PC-3 (cell line): Measurements from ENCODE around the gene GBX1. TPM values are rescaled to one million over a fixed set of nuclear protein-coding genes. Genes with fewer than 3 reads are reported as not detected.

Source experiments
- ATAC-seq: fragments of 200-7000 bp; cut with Tn5 transposase; 2 replicates; pipeline ENCODE4 v1.9.1; 2020; ENCODE audit warnings: mild to moderate bottlenecking, moderate library complexity
- BruUV-seq: library from RNA; stranded (reverse); fragments of 400-500 nt; replicated peaks from 2 replicates; lab custom pipeline; 2021; lab: Mats Ljungman, UMichigan
- CTCF ChIA-PET: fragments of 300-600 bp; sonication (Branson Sonifier 250); formaldehyde crosslinking; loops from one replicate; lab custom pipeline; 2022; ENCODE audit warnings: antibody characterized with exemption; lab: Charles Lee
- POLR2A ChIA-PET: fragments of 300-600 bp; sonication (Branson Sonifier 250); formaldehyde crosslinking; loops from one replicate; lab custom pipeline; 2022; ENCODE audit warnings: antibody characterized with exemption; ENCODE audit not compliant: unreplicated experiment; lab: Charles Lee
- DNase-seq: peaks from one replicate; pipeline ENCODE4 v3.0.0-alpha.2; 2015
- H2AFZ ChIP-seq: fragments of 300-600 bp; sonication (generic); 2 replicates; pipeline ENCODE4 v1.6.0; 2016; ENCODE audit warnings: antibody characterized with exemption, low read length
- H3F3A ChIP-seq: fragments of 300-600 bp; sonication (generic); one replicate; pipeline ENCODE4 v1.6.0; 2017; ENCODE audit warnings: antibody characterized with exemption, low read length, control low read depth, mild to moderate bottlenecking; ENCODE audit not compliant: unreplicated experiment
- H3K27ac ChIP-seq: fragments of 300-600 bp; sonication (generic); 2 replicates; pipeline ENCODE4 v1.5.1; 2016; ENCODE audit warnings: mild to moderate bottlenecking, low read length
- H3K27me3 ChIP-seq: fragments of 300-600 bp; sonication (generic); 2 replicates; pipeline ENCODE4 v1.6.1; 2016; ENCODE audit warnings: low read length, mixed read lengths
- H3K36me3 ChIP-seq: fragments of 300-600 bp; sonication (generic); 2 replicates; pipeline ENCODE4 v1.6.1; 2016; ENCODE audit warnings: low read depth, mixed run types, low read length, mixed read lengths
- H3K4me1 ChIP-seq: fragments of 300-600 bp; sonication (generic); 2 replicates; pipeline ENCODE4 v1.5.1; 2016; ENCODE audit warnings: low read length; ENCODE audit not compliant: insufficient read depth
- H3K4me2 ChIP-seq: fragments of 300-600 bp; sonication (generic); 2 replicates; pipeline ENCODE4 v1.6.0; 2016; ENCODE audit warnings: low read length
- H3K4me3 ChIP-seq: fragments of 300-600 bp; sonication (generic); 2 replicates; pipeline ENCODE4 v1.5.1; 2016; ENCODE audit warnings: mild to moderate bottlenecking, low read length, mixed read lengths
- H3K79me2 ChIP-seq: fragments of 300-600 bp; sonication (generic); 2 replicates; pipeline ENCODE4 v1.6.1; 2017; ENCODE audit warnings: low read length, mixed read lengths
- H3K9ac ChIP-seq: fragments of 300-600 bp; sonication (generic); 2 replicates; pipeline ENCODE4 v1.6.0; 2016; ENCODE audit warnings: mild to moderate bottlenecking, low read length
- H3K9me2 ChIP-seq: fragments of 300-600 bp; sonication (generic); replicated peaks from 2 replicates; pipeline ENCODE4 v1.6.1; 2016; ENCODE audit warnings: mixed run types, low read length, mixed read lengths
- H3K9me3 ChIP-seq: fragments of 300-600 bp; sonication (generic); 2 replicates; pipeline ENCODE4 v1.6.1; 2016; ENCODE audit warnings: low read length, mixed read lengths
- H4K20me1 ChIP-seq: fragments of 300-600 bp; sonication (generic); 2 replicates; pipeline ENCODE4 v1.6.1; 2016; ENCODE audit warnings: low read length, mixed read lengths
- EZH2 ChIP-seq: fragments of 300-600 bp; sonication (generic); IDR thresholded peaks from one replicate; pipeline ENCODE4 v1.6.1; 2017; ENCODE audit warnings: antibody characterized with exemption, mild to moderate bottlenecking, low read length; ENCODE audit not compliant: unreplicated experiment
- EZH2phosphoT487 ChIP-seq: fragments of 300-600 bp; sonication (generic); IDR thresholded peaks from 2 replicates; pipeline ENCODE4 v1.6.1; 2018; ENCODE audit warnings: mild to moderate bottlenecking, antibody characterized with exemption, low read length, borderline replicate concordance
- intact Hi-C: fragments of 100-400 bp; cut with micrococcal nuclease; formaldehyde crosslinking; loops from 2 replicates; pipeline ENCODE4 v1.9.0; 2023
- total RNA-seq: library from RNA; depleted of rRNA; stranded (reverse); fragments of >200 nt; gene quantifications from 2 replicates; pipeline ENCODE4 v1.2.3, GENCODE V29; 2014
- TF ChIP-seq, protein P1 (sequence below): fragments of 300-600 bp; sonication (generic); conservative IDR thresholded peaks from 2 replicates; pipeline ENCODE4 v1.5.1; 2017; ENCODE audit warnings: antibody characterized with exemption, low read depth, mild to moderate bottlenecking, low read length

The GBX1 gene
- total RNA-seq, 1 experiment from 2014 or later = not detected

DNA sequence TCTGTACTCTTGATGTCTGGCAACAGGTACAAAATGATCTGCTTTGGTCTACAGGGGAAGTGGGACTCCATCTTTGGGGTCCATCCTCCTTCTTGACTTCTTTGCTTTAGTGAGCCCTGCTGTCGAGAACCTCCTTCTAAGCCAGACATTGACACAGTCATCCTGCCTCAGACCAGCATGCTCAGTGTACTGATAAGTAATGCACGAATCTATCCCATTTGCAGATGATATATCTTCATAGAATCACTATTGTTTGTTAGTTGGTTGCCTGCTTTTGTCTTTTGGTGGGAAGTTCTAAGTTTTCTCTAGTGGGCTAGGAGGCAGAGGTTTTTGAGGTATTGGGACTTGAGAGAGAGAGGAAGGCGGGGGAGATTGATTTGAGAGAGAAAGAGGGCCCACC lies 33.9 kb upstream of the GBX1 start:
- Histone ChIP-seq H3K27ac (no peak overlapping the region), H4K20me1 (no peaks in the 10 kb centered on the region), H3K9me2 (no peaks in the 10 kb centered on the region), H3K27me3 (peaks cover 48% of the 10 kb centered on the region), H3K4me1 (no peaks in the 10 kb centered on the region), H3F3A (no peaks in the 10 kb centered on the region), H3K9me3 (no peaks in the 10 kb centered on the region), H2AFZ (no peak overlapping the region), H3K4me3 (no peak overlapping the region), H3K36me3 (no peaks in the 10 kb centered on the region), H3K79me2 (no peaks in the 10 kb centered on the region), H3K9ac (no peak overlapping the region), H3K4me2 (no peak overlapping the region)
- CTCF ChIA-PET = no interaction called here
- intact Hi-C loops = no loop called here
- BruUV-seq = no TSS peak
- ATAC-seq = no peak
- TF ChIP-seq, protein P1, sequence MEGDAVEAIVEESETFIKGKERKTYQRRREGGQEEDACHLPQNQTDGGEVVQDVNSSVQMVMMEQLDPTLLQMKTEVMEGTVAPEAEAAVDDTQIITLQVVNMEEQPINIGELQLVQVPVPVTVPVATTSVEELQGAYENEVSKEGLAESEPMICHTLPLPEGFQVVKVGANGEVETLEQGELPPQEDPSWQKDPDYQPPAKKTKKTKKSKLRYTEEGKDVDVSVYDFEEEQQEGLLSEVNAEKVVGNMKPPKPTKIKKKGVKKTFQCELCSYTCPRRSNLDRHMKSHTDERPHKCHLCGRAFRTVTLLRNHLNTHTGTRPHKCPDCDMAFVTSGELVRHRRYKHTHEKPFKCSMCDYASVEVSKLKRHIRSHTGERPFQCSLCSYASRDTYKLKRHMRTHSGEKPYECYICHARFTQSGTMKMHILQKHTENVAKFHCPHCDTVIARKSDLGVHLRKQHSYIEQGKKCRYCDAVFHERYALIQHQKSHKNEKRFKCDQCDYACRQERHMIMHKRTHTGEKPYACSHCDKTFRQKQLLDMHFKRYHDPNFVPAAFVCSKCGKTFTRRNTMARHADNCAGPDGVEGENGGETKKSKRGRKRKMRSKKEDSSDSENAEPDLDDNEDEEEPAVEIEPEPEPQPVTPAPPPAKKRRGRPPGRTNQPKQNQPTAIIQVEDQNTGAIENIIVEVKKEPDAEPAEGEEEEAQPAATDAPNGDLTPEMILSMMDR = no peak
- no peak for DNase-seq
- POLR2A ChIA-PET = no interaction called here

DNA sequence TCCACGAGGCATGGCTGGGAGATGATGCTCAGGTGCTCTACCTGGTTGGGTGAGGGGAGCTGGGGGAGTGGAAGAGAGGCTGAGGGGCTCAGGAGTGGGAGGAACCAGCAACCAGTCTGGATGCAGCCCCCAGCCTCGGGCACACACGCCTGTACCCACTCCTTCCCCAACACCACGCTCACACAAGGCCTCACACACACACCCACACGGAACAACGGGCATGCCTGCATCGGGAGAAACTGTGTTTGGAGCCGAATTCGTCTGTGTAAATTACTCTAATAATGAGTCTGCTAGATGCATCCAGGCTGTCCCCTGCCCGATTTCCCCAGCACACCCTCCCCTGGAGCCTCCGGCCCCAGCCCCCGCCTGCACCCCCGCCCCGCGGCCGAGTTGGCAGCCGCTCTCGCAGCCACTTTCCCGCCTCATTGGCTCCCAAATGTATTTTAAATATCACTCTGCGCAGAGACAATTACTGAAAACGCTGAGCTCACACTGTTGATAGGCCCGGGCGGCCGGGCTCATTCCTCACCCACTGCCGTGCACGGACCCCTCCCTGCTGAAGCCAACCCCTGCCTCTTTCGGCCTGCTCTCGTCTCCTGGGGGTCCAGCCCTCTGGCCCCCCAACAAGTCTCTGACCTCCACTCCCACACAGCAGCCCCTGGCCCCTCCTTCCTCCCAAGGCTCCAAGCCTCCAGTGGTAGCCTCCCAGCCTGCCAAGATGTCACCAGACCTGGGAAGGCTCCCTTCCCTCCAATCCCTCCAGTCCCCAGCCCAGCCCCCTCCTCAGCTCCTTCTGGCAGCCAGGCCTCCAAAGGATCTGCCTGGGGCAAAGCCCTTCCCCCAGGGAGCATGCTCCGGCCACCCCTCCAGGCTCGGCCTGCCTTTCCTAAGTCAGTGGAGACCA lies 31.7 kb upstream of the GBX1 start:
- TF ChIP-seq EZH2phosphoT487 = no peak
- TF ChIP-seq EZH2 = no peak
- TF ChIP-seq, protein P1 = no peak
- Histone ChIP-seq H3K9me2 (no peaks in the 10 kb centered on the region), H3K4me1 (no peaks in the 10 kb centered on the region), H3K36me3 (no peaks in the 10 kb centered on the region), H3K79me2 (no peaks in the 10 kb centered on the region), H3K4me3 (no peak overlapping the region), H3F3A (no peaks in the 10 kb centered on the region), H3K27ac (no peak overlapping the region), H3K4me2 (no peak overlapping the region), H2AFZ (no peak overlapping the region), H4K20me1 (no peaks in the 10 kb centered on the region), H3K9me3 (no peaks in the 10 kb centered on the region), H3K27me3 (peaks cover 63% of the 10 kb centered on the region), H3K9ac (no peak overlapping the region)
- ATAC-seq (no peak), DNase-seq (no peak)
- ChIA-PET CTCF (no interaction called here), POLR2A (no interaction called here)
- BruUV-seq = no TSS peak
- intact Hi-C loops = no loop called here

DNA sequence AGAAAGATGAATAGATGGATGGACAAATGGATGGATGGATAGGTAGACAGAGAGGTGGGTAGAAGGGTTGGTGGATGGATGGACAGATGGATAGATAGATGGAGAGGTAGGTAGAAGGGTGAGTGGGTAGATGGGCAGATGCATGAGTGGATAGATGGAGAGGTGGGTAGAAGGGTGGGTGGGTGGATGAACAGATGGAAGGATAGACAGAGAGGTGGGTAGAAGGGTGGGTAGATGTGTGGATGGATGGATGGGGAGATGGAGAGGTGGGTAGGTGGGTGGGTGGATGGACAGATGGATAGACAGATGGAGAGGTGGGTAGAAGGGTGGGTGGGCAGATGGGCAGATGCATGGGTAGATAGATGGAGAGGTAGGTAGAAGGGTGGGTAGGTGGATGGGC lies 30.4 kb upstream of the GBX1 start:
- CTCF ChIA-PET = no interaction called here
- Histone ChIP-seq H3K4me2 (no peak overlapping the region), H3K9me2 (no peaks in the 10 kb centered on the region), H3K9me3 (no peaks in the 10 kb centered on the region), H3K79me2 (no peaks in the 10 kb centered on the region), H3K27ac (no peak overlapping the region), H3K9ac (no peak overlapping the region), H3F3A (no peaks in the 10 kb centered on the region), H3K4me3 (no peak overlapping the region), H4K20me1 (no peaks in the 10 kb centered on the region), H3K27me3 (peaks cover 54% of the 10 kb centered on the region), H3K36me3 (no peaks in the 10 kb centered on the region), H2AFZ (no peak overlapping the region), H3K4me1 (no peaks in the 10 kb centered on the region)
- no TSS peak for BruUV-seq
- no peak for TF ChIP-seq EZH2phosphoT487
- TF ChIP-seq, protein P1 = no peak
- TF ChIP-seq EZH2 = no peak
- DNase-seq (no peak), ATAC-seq (no peak)
- POLR2A ChIA-PET = no interaction called here
- intact Hi-C loops = no loop called here
